ENCODE data around the gene CPNE4.

DNA sequence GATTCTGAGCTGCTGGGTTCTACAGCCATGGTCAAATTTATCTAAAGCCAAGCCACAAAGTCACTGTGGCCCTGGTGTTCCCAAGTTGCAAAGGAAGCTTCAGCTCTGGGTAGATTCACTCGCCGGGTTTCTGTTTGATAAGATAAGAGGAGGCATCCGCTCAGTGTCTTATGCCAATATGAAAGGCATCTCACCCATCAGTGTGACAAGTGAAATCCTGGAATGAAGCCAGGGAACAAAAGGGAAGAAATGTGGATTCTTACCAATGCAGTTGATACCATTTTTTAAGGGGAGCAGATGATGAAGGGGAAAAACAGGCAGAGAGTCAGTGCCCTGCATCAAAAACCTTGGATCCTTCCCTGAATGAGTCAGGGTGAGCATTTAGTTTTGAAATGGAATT, 2.8 kb upstream of the CPNE4 start:
- no peak for TF ChIP-seq EZH2 (IDR thresholded peaks at IDR 0.05; ENCODE audit: borderline replicate concordance, low read length)
- TF ChIP-seq CTCF (IDR thresholded peaks at IDR 0.05; ENCODE audit: low read length), result no peak

All from OCI-LY1 (cell line).